DMS114 treated with DMSO at 0.1 percent for 48 hours (cell line): ENCODE results near the gene RMDN2.
"Not testable (repeated sequence)": the region's sequence is repeated elsewhere in the genome, so short reads cannot be mapped to it uniquely, and the experiment has no call there.

Experiments used
- DNase-seq: peaks from one replicate; lab custom pipeline; 2025; ENCODE audit not compliant: unreplicated experiment; lab: John Stamatoyannopoulos, UW

Gene RMDN2

GRCh38 chr2:37985333-37985732 is 60.2 kb downstream of the RMDN2 start:
- DNase-seq = no peak

- DNase-seq = no peak
Measured at GRCh38 chr2:37987098-37987775, 62.1 kb downstream of the RMDN2 start.

GRCh38 chr2:37992601-37993000 is 67.5 kb downstream of the RMDN2 start:
- no peak for DNase-seq

- no peak for DNase-seq
Measured at GRCh38 chr2:37993143-37993542, 68.1 kb downstream of the RMDN2 start.

DNA sequence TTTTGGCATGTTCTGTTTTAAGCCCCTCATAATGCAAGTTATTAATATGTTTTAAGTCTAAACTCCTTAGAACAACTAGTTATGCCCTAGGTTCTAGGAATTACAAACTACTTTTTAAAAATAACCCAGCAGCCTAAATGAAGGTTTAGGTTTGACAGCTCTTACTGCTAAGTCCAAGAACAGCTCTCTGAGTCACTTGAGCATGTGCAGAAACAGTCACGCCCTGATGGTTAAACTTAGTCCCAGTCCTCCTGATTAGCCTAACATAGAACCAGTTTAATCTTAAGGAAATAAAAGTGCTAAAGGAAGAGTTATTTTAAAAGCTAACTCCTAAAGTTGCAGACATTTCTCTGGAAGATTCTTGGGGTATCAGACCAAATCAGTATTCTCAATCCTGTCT is 72.5 kb downstream of the RMDN2 start:
- no peak for DNase-seq

GRCh38 chr2:38000485-38001222 is 75.6 kb downstream of the RMDN2 start:
- no peak for DNase-seq

GRCh38 chr2:38010187-38010586 is 85.1 kb downstream of the RMDN2 start:
- DNase-seq = not testable (repeated sequence)

GRCh38 chr2:38010995-38011394 is 85.9 kb downstream of the RMDN2 start:
- no peak for DNase-seq

DNA sequence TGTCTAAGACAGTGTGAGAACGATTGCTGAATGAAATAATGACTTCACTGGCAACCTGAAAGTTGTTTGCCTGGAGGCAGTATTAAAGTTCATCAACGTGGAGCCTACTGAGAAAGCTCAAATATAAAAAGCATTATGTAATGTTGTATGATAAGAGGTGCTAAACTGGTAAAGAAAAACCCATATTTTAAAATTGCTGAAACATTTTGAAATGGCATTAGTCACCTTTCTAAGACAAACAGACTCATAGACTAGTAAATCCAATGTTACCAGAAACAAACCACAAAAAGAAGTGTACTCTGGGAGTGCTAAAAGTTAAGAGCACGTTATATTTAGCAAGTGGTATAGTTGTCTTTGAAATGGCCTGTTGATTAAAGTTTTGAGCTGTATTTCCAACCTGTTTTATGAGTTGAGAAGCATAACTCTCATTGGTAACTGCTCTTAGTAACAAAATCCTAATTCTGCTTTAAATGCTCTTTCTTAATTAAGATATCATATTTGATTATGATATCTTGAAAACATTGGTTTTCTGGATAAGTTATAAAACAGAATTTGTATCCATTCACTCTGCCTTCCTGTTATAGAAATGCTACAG is 88.2 kb downstream of the RMDN2 start:
- no peak for DNase-seq

DNA sequence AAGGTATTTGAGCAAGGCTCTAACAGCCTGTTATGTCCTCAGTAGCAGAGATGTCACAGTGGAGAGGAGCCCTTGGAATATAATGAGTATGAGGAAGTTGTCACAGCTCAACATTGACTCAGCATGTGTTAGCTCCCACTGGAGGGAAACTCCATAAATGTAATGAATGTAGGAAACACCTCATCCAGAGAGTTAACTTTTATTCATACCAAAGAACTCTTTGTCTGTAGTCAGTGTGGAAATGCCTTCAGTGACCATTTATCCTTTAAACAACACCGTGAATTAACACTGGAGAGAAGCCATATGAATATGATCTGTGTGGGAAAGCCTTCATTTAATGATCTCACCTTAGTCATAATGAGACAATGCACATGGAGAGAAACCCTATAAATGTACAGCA is 91.1 kb downstream of the RMDN2 start:
- no peak for DNase-seq

DNA sequence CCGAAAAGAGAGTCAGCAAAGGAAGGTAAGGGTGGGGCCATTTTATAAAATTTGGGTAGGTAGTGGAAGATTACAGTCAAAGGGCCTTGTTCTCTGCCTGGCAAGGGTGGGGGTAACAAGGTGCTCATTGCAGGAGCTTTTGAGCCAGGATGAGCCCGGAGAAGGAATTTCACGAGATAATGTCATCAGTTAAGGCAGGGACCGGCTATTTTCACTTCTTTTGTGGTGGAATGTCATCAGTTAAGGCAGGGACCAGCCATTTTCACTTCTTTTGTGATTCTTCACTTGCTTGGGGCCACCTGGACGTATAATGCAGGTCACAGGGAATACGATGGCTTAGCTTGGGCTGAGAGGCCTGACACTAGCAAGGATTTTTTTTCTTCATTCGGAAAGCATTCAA is 92.7 kb downstream of the RMDN2 start:
- no peak for DNase-seq

DNA sequence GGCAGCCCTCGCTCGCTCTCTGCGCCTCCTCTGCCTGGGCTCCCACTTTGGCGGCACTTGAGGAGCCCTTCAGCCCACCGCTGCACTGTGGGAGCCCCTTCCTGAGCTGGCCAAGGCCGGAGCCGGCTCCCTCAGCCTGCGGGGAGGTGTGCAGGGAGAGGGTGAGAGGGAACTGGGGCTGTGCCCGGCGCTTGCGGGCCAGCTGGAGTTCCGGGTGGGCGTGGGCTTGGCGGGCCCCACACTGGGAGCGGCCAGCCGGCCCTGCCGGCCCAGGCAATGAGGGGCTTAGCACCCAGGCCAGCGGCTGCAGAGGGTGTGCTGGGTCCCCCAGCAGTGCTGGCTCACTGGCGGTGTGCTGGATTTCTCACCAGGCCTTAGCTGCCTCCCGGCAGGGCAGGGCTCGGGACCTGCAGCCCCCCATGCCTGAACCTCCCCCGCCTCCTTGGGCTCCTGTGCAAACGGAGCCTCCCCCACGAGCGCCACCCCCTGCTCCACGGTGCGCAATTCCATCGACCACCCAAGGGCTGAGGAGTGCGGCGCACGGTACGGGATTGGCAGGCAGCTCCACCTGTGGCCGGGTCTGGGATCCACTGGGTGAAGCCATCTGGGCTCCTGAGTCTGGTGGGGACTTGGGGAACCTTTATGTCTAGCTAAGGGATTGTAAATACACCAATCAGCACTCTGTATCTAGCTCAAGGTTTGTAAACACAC is 95.4 kb downstream of the RMDN2 start:
- not testable (repeated sequence) for DNase-seq

DNA sequence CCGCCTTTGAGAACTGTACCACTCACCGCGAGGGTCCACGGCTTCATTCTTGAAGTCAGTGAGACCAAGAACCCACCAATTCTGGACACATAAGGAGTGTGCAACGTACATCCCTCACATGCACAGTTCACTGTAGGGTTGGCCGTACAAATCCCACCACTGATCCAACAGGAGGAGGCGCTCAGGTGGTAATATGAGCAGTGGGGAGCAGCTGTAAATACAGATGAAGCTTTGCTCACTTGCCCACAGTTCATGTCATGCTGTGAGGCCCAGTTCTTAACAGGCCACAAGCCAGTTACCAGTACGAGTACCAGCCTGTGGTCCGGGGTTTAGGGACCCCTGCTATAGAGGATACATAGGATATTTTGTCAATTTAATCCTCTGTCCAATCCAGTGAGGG is 96.5 kb downstream of the RMDN2 start:
- no peak for DNase-seq

DNA sequence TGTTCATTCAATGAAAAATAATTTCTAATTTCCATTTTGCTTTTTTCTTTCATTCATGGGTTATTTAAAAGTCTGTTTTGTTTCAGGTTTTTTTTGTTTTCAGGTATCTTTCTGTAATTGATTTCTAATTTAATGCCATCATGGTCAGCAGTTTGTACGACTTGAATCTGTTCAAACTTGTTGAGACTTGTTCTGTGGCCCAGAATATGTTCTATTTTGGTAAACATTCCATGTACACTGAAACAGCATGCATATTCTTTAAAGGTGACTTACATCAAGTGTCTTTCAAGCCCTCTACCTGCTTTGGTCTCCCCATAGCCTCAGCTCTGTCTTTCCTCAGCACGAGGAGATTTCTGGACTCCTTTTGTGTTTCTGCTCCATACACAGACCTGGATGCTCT is 101.8 kb downstream of the RMDN2 start:
- DNase-seq = no peak

GRCh38 chr2:38028829-38029228 is 103.7 kb downstream of the RMDN2 start:
- DNase-seq = no peak

DNA sequence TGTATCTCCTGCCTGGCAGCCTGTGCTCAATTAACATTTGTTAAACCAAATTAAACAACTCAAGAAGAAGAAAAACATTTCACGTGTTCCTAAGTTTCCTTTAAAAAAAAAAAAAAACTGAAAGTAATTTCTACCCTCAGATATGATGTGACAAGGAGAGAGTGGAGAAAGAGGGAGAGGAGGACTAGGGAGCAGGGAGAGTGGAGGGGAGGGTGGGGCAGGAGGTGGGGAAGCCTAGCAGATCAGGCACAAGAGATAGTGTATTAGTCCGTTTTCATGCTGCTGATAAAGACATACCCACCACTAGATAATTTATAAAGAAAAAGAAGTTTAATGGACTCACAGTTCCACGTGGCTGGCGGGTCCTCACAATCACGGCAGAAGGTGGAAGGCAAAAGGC is 104.4 kb downstream of the RMDN2 start:
- DNase-seq = no peak

DNA sequence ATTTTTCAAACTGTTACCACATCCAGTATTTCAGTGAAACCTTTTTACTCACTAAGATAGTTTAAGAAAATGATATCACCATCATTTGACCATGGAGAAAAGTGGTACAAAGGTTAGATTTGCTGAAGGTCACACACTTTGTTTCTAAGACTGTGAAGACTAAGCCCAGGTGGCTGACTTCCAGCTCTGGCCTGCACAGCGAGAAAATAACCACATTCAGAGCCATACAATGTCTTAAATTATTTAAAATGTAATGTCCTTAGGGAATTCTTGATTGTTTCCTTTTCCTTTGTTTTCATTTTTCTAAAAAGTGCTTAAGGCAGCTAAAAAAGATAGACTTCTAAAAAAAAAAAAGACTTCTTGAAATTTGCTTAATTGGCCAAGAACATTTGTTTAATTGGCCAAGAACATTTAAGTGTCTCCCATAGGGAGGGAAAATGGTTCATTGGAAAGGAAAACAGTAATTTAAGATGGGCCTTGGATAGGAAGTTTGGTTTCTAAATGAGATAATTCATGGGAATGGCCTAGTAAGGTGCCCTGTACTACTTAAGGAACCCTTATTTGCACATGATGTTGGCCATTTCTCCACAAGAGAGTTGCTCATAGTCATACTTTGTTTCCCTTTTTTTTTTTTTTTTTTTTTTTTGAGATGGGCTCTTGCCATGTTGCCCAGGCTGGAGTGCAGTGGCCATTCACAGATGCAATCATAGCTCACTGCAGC is 105.7 kb downstream of the RMDN2 start:
- no peak for DNase-seq

GRCh38 chr2:38032946-38033345 is 107.9 kb downstream of the RMDN2 start:
- DNase-seq = no peak

- DNase-seq = no peak
Measured at GRCh38 chr2:38033646-38034045, 108.6 kb downstream of the RMDN2 start.

DNA sequence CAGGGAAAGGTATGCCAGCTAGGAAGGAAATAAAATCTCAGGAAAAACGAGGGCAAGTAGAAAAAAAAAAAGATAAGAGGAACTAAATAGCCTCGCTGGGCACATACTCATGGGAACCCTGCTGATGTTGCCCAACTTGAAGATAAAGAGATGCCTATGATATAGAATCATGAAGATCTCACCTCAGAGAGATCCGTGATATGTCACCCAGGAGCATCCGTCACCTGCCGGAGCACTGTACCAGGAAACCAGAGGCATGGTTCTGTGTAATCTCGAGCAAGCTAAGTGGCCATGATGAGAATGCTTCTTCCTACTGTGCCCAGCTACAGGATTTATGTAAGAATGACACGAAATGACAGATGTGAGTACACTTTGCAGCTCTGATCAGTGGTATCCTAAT is 110.9 kb downstream of the RMDN2 start:
- DNase-seq = no peak

GRCh38 chr2:38037325-38037724 is 112.2 kb downstream of the RMDN2 start:
- DNase-seq = no peak
